WI38 (cell line): ENCODE data around the gene PLD5.
"Not testable (repeated sequence)": the region's sequence is repeated elsewhere in the genome, so short reads cannot be mapped to it uniquely, and the experiment has no call there.

Experiments
- H3K4me3 ChIP-seq: 2 replicates; pipeline ENCODE4 v1.5.1; 2011; ENCODE audit warnings: low read depth, mild to moderate bottlenecking, control low read depth, low read length
- TF ChIP-seq, protein P1 (sequence below): IDR thresholded peaks from 2 replicates; pipeline ENCODE4 v1.5.1; 2012; ENCODE audit warnings: low read depth, mild to moderate bottlenecking, control low read depth, low read length

Gene PLD5

GRCh38 chr1:242225767-242226573 is 298.5 kb downstream of the PLD5 start:
- H3K4me3 ChIP-seq: no peak overlapping the region
- TF ChIP-seq, protein P1, sequence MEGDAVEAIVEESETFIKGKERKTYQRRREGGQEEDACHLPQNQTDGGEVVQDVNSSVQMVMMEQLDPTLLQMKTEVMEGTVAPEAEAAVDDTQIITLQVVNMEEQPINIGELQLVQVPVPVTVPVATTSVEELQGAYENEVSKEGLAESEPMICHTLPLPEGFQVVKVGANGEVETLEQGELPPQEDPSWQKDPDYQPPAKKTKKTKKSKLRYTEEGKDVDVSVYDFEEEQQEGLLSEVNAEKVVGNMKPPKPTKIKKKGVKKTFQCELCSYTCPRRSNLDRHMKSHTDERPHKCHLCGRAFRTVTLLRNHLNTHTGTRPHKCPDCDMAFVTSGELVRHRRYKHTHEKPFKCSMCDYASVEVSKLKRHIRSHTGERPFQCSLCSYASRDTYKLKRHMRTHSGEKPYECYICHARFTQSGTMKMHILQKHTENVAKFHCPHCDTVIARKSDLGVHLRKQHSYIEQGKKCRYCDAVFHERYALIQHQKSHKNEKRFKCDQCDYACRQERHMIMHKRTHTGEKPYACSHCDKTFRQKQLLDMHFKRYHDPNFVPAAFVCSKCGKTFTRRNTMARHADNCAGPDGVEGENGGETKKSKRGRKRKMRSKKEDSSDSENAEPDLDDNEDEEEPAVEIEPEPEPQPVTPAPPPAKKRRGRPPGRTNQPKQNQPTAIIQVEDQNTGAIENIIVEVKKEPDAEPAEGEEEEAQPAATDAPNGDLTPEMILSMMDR: no peak

DNA sequence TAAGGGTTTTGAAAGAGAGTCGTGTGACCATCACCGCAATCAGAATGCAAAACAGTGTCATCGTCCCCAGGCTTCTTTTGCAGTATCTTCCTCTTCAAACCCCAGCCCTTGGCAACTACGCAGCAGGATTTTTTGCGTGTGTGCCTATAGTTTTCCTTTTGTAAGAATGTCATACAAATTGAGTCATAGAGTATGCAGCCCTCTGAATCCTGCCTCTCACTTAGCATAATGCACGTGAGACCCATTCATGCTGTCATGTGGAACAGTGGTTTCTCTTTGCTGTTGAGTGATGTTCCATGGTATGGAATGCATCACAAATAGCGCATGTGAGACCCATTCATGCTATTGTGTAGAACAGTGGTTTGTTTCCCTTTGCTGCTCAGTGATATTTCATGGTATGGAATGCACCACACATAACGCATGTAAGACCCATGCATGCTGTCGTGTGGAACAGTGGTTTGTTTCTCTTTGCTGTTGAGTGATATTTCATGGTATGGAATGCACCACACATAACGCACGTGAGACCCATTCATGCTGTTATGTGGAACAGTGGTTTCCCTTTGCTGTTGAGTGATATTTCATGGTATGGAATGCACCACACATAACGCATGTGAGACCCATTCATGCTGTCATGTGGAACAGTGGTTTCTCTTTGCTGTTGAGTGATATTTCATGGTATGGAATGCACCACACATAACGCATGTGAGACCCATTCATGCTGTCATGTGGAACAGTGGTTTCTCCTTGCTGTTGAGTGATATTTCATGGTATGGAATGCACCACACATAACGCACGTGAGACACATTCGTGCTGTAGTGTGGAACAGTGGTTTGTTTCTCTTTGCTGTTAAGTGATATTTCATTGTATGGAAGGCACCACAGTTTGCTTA is 299.4 kb downstream of the PLD5 start:
- H3K4me3 ChIP-seq: not testable (repeated sequence)

- TF ChIP-seq, protein P1: no peak
Observed at GRCh38 chr1:242224461-242224860, 300.0 kb downstream of the PLD5 start.

DNA sequence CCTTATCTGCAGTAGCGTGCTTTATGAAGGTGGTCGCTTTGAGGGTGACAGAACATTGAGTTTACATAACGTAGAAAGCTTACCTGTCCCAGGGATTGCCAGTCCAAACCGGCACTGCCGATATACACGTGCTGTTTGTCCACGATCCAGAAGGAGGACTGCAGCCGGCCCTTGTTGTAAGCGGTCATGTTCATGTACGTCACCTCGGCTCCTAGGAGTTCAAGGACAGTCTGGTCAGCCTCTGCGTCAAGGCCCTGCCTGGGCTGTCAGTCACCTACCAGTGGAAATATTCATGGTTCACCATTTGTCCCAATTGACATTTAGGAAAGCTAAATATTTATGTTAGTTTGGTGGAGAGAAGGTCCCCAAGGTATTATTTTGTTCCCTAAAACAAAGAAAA is 304.6 kb downstream of the PLD5 start:
- no peak overlapping the region for H3K4me3 ChIP-seq
- TF ChIP-seq, protein P1: no peak

More at GRCh38 chr1:242224461-242224860, 300.0 kb downstream of the PLD5 start:
- no peak overlapping the region for H3K4me3 ChIP-seq

DNA sequence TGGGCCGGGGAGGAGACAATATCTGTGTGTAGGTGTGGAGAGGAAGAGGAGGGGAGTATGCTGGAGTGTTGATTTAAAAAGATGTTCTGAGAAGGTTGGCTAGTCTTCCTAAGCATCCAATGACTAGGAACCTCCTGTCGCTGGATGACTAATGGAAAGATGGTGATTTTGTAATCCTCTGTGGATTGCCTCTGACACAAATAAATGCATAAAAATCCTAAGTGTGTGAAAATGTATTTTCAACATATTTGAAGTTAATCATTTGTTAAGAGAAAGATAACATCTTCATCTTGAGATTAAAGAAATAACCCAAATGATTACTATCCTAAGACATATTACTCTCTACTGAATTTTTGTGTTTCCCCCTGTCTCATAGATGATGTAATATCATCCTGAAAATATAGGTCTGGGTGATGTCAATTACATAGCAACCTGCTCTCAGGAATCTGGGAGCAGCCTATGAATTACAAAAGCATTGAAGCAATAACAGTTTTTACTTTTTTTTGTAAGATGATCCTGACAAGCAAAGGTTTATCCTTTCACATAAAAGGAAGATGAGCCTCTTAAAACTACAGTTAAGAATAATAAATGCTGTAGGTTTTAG is 305.1 kb downstream of the PLD5 start:
- TF ChIP-seq, protein P1: no peak
- H3K4me3 ChIP-seq: no peak overlapping the region

GRCh38 chr1:242216368-242216767 is 308.1 kb downstream of the PLD5 start:
- TF ChIP-seq, protein P1: no peak
- no peak overlapping the region for H3K4me3 ChIP-seq

- not testable (repeated sequence) for H3K4me3 ChIP-seq
Observed at GRCh38 chr1:242214455-242214854, 310.0 kb downstream of the PLD5 start.

GRCh38 chr1:242212961-242213360 is 311.5 kb downstream of the PLD5 start:
- H3K4me3 ChIP-seq: not testable (repeated sequence)
